H9 (cell line): Measurements from ENCODE around the gene ATP8B4. TPM values are rescaled to one million over a fixed set of nuclear protein-coding genes. Genes with fewer than 3 reads are reported as not detected.

Source experiments
- DNase-seq: peaks from one replicate; pipeline ENCODE4 v3.0.0-alpha.2; 2017
- H2AFZ ChIP-seq: one replicate; pipeline ENCODE4 v1.6.1; 2013; ENCODE audit warnings: mild to moderate bottlenecking, low read length, control low read depth, moderate library complexity
- H2AK5ac ChIP-seq: 2 replicates; pipeline ENCODE4 v1.6.1; 2013; ENCODE audit warnings: low read length, control low read depth, mixed read lengths; ENCODE audit not compliant: insufficient read length
- H2BK120ac ChIP-seq: one replicate; pipeline ENCODE4 v1.6.1; 2013; ENCODE audit warnings: low read depth, mild to moderate bottlenecking, low read length, control low read depth, inconsistent platforms; ENCODE audit not compliant: poor library complexity, severe bottlenecking
- H2BK12ac ChIP-seq: 2 replicates; pipeline ENCODE4 v1.6.1; 2013; ENCODE audit warnings: low read length, control low read depth, mixed read lengths, low read depth; ENCODE audit not compliant: insufficient read length
- H2BK15ac ChIP-seq: 2 replicates; pipeline ENCODE4 v1.6.1; 2013; ENCODE audit warnings: low read depth, low read length, control low read depth
- H2BK20ac ChIP-seq: one replicate; pipeline ENCODE4 v1.6.1; 2013; ENCODE audit warnings: low read depth, mild to moderate bottlenecking, low read length, control low read depth, inconsistent platforms; ENCODE audit not compliant: poor library complexity, severe bottlenecking
- H2BK5ac ChIP-seq: 2 replicates; pipeline ENCODE4 v1.6.1; 2013; ENCODE audit warnings: low read length, control low read depth, mixed read lengths; ENCODE audit not compliant: insufficient read length
- H3K14ac ChIP-seq: 2 replicates; pipeline ENCODE4 v1.6.1; 2013; ENCODE audit warnings: low read length, control low read depth; ENCODE audit not compliant: insufficient read depth
- H3K18ac ChIP-seq: 2 replicates; pipeline ENCODE4 v1.6.1; 2013; ENCODE audit warnings: low read depth, mild to moderate bottlenecking, mixed read lengths, low read length, control low read depth; ENCODE audit not compliant: insufficient read length
- H3K23ac ChIP-seq: 2 replicates; pipeline ENCODE4 v1.6.1; 2013; ENCODE audit warnings: low read length, control low read depth, mixed read lengths, low read depth; ENCODE audit not compliant: insufficient read length
- H3K23me2 ChIP-seq: 2 replicates; pipeline ENCODE4 v1.6.1; 2013; ENCODE audit warnings: low read depth, mild to moderate bottlenecking, mixed read lengths, low read length, control low read depth; ENCODE audit not compliant: insufficient read length, poor library complexity, severe bottlenecking
- H3K27ac ChIP-seq: 2 replicates; pipeline ENCODE4 v1.5.1; 2013; ENCODE audit warnings: low read length, control low read depth, mixed read lengths, low read depth; ENCODE audit not compliant: insufficient read length
- H3K27me3 ChIP-seq: 2 replicates; pipeline ENCODE4 v1.6.1; 2013; ENCODE audit warnings: low read length, control low read depth, inconsistent platforms; ENCODE audit not compliant: insufficient read depth
- H3K4ac ChIP-seq: 2 replicates; pipeline ENCODE4 v1.6.1; 2013; ENCODE audit warnings: low read depth, mild to moderate bottlenecking, control low read depth, inconsistent platforms, low read length, moderate library complexity
- H3K4me1 ChIP-seq: 2 replicates; pipeline ENCODE4 v1.6.1; 2013; ENCODE audit warnings: low read length, control low read depth, inconsistent platforms; ENCODE audit not compliant: insufficient read depth
- H3K4me2 ChIP-seq: 2 replicates; pipeline ENCODE4 v1.6.1; 2013; ENCODE audit warnings: low read length, control low read depth, mixed read lengths; ENCODE audit not compliant: insufficient read length, insufficient read depth
- H3K56ac ChIP-seq: 2 replicates; pipeline ENCODE4 v1.6.1; 2013; ENCODE audit warnings: low read depth, mild to moderate bottlenecking, mixed read lengths, low read length, control low read depth; ENCODE audit not compliant: insufficient read length
- H3K79me1 ChIP-seq: 2 replicates; pipeline ENCODE4 v1.6.1; 2013; ENCODE audit warnings: low read depth, mild to moderate bottlenecking, moderate library complexity, low read length, control low read depth, inconsistent platforms; ENCODE audit not compliant: insufficient read depth, poor library complexity, severe bottlenecking
- H3K79me2 ChIP-seq: 2 replicates; pipeline ENCODE4 v1.6.1; 2013; ENCODE audit warnings: low read length, control low read depth, inconsistent platforms; ENCODE audit not compliant: insufficient read depth
- H3K9ac ChIP-seq: 2 replicates; pipeline ENCODE4 v1.6.1; 2013; ENCODE audit warnings: low read length, control low read depth, mixed read lengths; ENCODE audit not compliant: insufficient read length; ENCODE audit errors: extremely low read depth
- H3K9me3 ChIP-seq: one replicate; pipeline ENCODE4 v1.6.1; 2013; ENCODE audit warnings: low read depth, low read length, inconsistent platforms; ENCODE audit not compliant: control insufficient read depth
- H3T11ph ChIP-seq: one replicate; pipeline ENCODE4 v1.6.1; 2013; ENCODE audit warnings: mild to moderate bottlenecking, low read length, control low read depth, inconsistent platforms
- H4K20me1 ChIP-seq: one replicate; pipeline ENCODE4 v1.6.1; 2013; ENCODE audit not compliant: control insufficient read depth, insufficient read length, insufficient read depth
- H4K5ac ChIP-seq: 2 replicates; pipeline ENCODE4 v1.6.1; 2013; ENCODE audit warnings: low read depth, mild to moderate bottlenecking, mixed read lengths, low read length, control low read depth; ENCODE audit not compliant: insufficient read length
- H4K8ac ChIP-seq: replicated peaks from 2 replicates; pipeline ENCODE4 v1.6.1; 2013; ENCODE audit warnings: low read length, control low read depth, mixed read lengths, low read depth; ENCODE audit not compliant: insufficient read length
- H4K91ac ChIP-seq: 2 replicates; pipeline ENCODE4 v1.6.1; 2013; ENCODE audit warnings: low read depth, mild to moderate bottlenecking, moderate library complexity, mixed read lengths, low read length, control low read depth; ENCODE audit not compliant: insufficient read length
- H3K27ac Mint-ChIP-seq, 3 experiments: 2 replicates in 2 of 3; 3 replicates in 1 of 3; pipeline ENCODE4 v1.8.0; 2020 to 2021; ENCODE audit warnings: mixed read lengths in 3 of 3, mild to moderate bottlenecking in 1 of 3, moderate library complexity in 1 of 3
- H3K27me3 Mint-ChIP-seq: 2 replicates; pipeline ENCODE4 v1.8.0; 2021; ENCODE audit warnings: low read depth, mild to moderate bottlenecking, moderate library complexity, mixed read lengths
- H3K36me3 Mint-ChIP-seq, 3 experiments: 2 replicates in 2 of 3; 3 replicates in 1 of 3; pipeline ENCODE4 v1.8.0; 2020 to 2021; ENCODE audit warnings: low read depth in 3 of 3, mixed read lengths in 3 of 3; ENCODE audit not compliant: insufficient read depth in 1 of 3
- H3K4me1 Mint-ChIP-seq, 2 experiments: 2 replicates each; pipeline ENCODE4 v1.8.0; 2020; ENCODE audit warnings: mixed read lengths in 2 of 2
- H3K4me3 Mint-ChIP-seq, 2 experiments: 2 replicates in 1 of 2; 3 replicates in 1 of 2; pipeline ENCODE4 v1.8.0; 2020 to 2021; ENCODE audit warnings: mild to moderate bottlenecking in 2 of 2, mixed read lengths in 2 of 2, moderate library complexity in 1 of 2
- H3K9me3 Mint-ChIP-seq, 2 experiments: 2 replicates in 1 of 2; 3 replicates in 1 of 2; pipeline ENCODE4 v1.8.0; 2020; ENCODE audit warnings: mild to moderate bottlenecking in 2 of 2, mixed read lengths in 2 of 2, moderate library complexity in 1 of 2
- CTCF ChIP-seq: fragments of 200-600 bp; sonication (generic); conservative IDR thresholded peaks from 3 replicates; pipeline ENCODE4 v1.8.0; 2021; ENCODE audit warnings: antibody characterized with exemption, mild to moderate bottlenecking
- total RNA-seq: library from RNA; stranded (reverse); gene quantifications from 2 replicates; pipeline ENCODE4 v1.2.1, GENCODE V29; 2021

Gene ATP8B4
- total RNA-seq, 1 experiment from 2014 or later = 0.52 TPM

- no peak overlapping the region for H2BK12ac ChIP-seq
- no peak overlapping the region for H2BK20ac ChIP-seq
- TF ChIP-seq CTCF = no peak
- no peak overlapping the region for H4K8ac ChIP-seq
- no peak overlapping the region for H2BK5ac ChIP-seq
- Mint-ChIP-seq H3K4me1 (no peaks in the 10 kb centered on the region), H3K27ac (no peak overlapping the region), H3K9me3 (no peaks in the 10 kb centered on the region), H3K4me3 (no peak overlapping the region), H3K36me3 (no peaks in the 10 kb centered on the region), H3K27me3 (no peaks in the 10 kb centered on the region; the same call in 1 of the 2 replicates)
- H4K91ac ChIP-seq = no peak overlapping the region
- no peak overlapping the region for H3K18ac ChIP-seq
- no peak overlapping the region for H3T11ph ChIP-seq
- no peak overlapping the region for H3K56ac ChIP-seq
- DNase-seq = no peak
- H3K14ac ChIP-seq = no peak overlapping the region
- no peak overlapping the region for H3K27ac ChIP-seq
- no peak overlapping the region for H2AK5ac ChIP-seq
- H4K5ac ChIP-seq = no peak overlapping the region
- H3K23ac ChIP-seq = no peak overlapping the region
- no peaks in the 10 kb centered on the region for H3K79me2 ChIP-seq
- no peaks in the 10 kb centered on the region for H3K9me3 ChIP-seq
- no peak overlapping the region for H3K9ac ChIP-seq
- H2BK15ac ChIP-seq = no peak overlapping the region
- H3K27me3 ChIP-seq = no peaks in the 10 kb centered on the region
- H2BK120ac ChIP-seq = no peak overlapping the region
- no peaks in the 10 kb centered on the region for H3K79me1 ChIP-seq
- H3K4me1 ChIP-seq = no peaks in the 10 kb centered on the region
- H3K23me2 ChIP-seq = no peaks in the 10 kb centered on the region
- no peak overlapping the region for H3K4ac ChIP-seq
- H4K20me1 ChIP-seq = no peaks in the 10 kb centered on the region
- H2AFZ ChIP-seq = no peak overlapping the region
- H3K4me2 ChIP-seq = no peak overlapping the region
These were observed 41.9 kb downstream of the ATP8B4 start for GRCh38 chr15:50077176-50077575.
